G401.6 (cell line): Measurements from ENCODE around the gene RNF43.

Experiments
- FAIRE-seq: peaks from 2 replicates; lab custom pipeline; 2012; peaks lifted over from hg19 to GRCh38; lab: Jason Lieb, UNC

The RNF43 gene

DNA sequence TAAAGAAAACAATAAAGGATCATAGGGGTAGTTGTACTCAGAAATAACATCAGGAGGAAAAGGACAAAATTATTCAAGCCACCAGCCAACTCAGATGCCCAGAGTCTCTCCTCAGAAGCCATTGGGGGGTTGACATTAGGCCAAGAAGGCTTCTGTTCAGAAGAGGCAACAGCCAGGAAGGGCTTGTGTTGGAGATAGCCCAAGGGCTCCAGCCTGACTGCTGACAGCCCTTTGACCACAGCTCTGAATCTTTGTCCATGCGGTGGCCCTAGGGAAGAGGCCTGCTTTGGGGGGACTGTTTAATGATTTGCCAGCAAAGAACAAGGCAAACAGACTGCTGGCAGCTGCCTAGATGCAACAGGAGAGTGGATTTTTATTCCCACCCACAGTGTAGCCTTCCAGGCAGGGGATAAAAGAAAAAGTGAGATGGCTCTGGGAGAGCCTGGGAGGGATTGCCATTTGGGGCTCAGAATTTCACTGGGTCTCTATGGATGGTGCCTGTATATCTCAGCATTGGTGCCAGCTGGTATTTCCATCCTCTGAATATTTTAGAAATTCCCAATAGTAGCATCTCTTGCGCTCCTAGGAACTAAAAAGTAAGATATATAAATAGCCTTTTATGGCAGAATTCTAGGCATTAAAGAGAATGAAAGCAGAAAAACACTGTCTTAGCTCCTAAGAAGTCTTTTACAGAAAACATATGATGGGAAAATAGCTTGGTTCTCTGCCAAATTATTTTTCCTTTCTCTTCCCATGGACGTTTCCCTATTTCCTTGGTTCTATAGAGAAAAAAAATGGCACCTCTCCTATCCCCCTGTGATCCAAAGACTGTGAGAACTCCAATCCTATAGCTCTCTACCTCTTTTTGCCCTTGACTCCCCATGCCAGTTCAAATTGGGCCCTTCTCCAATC lies 36.0 kb downstream of the RNF43 start:
- FAIRE-seq, result no peak

DNA sequence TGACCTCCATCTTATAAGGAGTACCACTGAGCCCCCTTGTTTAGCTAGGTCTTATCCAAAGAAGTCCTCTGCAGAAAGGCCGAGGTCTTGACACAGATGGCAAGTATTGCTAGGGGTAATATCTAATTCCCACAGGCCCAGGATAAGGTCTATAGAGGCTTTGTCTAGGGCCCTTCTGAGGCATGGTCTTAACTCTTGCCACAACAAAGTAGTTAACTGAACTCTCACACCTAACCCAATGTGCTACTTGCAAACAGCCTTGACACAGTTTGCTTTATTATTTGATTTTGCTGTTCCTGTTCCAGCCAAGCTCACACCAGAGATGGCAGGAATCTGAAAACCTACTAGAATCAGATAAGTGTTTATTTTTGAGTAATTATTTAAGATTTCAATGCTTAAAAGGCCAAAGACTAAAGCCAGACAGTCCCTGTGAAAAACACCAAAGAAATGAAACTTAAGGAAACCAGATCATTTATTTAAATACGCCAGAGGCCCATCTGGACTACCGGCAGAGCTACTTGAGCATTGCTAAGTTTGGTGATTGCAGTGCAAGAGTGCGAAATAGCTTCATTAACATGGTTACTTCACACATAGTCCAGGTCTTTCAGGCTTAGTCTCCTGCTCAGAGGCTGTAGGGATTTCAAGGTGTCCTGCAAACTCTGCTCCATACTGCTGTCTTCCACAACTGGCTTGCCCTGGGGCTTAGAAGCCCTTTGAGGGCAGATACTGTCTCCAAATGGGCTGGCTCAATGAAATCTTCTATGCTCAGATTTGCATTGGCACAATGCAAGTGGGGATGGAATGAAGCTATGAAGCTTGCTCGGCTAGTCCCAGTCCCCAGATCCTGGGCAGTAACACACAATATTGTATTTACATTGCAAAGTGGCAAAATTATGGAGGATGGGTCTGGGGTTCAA lies 36.9 kb downstream of the RNF43 start:
- no peak for FAIRE-seq

DNA sequence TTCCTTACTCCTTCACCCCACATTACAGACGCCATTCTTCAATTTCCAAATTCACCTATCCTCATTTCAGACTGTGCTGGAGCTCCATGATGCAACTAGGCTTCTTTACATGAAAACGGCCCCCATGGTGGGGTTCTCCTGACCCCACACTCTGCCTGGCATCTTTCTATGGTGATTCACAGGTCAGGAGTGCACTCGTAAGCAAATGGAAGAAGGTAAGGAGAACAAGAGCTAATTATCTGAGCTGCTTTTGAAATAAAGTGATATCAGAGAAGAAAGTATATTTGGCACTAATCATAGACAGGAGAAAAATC lies 37.9 kb downstream of the RNF43 start:
- no peak for FAIRE-seq

DNA sequence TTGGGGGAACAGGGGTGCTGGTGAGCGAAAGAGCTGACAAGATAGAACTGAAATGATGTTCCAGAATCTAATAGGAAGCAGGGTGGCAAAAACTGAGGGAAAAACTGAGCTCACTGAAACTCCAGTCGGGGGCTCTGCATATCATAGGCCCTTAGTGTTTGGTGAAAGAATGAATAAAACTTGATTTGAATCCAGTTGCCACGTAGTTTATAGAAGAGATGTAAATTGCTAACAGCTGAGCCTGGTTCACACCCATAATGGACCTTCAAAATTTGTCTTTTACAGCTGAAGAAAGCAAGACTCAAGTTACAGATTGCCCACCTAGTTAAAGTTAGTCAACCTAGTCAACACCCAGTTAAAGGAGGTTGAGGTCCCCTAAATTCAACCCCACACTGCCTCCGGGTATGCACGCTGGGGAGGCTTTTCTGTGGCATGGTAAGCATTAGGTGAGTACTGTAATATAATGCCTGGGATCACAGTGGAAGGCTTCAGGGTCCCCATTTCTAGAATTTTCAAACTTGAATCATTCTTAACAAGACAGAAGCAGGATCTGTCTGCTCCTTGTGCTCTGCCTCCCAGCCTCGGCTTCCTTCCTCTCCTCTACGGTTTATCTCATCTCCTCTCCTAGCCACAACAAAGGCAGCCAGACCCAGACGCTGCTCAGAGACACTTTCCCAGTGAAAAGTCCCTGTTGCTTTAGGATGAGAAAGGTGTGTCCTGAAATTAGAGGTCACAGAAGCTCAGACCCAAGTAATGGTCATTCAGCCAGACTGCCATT lies 38.4 kb downstream of the RNF43 start:
- FAIRE-seq, result no peak

DNA sequence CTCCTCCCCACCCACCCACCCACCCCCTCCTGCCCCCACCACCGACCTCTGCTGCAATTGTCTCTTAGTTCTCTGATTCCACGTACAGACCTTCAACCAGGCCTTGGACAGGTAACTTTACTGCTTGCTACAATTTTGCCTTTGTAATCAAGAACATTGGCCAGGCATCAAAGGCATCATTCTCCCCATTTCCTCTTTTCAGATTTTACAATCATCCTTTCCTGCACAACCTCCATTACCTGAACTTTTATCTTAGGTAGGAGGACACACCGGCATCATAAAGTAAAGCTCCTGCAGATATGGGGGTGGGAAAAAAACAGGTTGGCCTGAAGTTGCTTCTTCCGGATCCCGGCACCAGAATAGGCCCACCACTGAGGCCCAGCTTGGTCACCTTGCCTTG lies 39.7 kb downstream of the RNF43 start:
- no peak for FAIRE-seq

DNA sequence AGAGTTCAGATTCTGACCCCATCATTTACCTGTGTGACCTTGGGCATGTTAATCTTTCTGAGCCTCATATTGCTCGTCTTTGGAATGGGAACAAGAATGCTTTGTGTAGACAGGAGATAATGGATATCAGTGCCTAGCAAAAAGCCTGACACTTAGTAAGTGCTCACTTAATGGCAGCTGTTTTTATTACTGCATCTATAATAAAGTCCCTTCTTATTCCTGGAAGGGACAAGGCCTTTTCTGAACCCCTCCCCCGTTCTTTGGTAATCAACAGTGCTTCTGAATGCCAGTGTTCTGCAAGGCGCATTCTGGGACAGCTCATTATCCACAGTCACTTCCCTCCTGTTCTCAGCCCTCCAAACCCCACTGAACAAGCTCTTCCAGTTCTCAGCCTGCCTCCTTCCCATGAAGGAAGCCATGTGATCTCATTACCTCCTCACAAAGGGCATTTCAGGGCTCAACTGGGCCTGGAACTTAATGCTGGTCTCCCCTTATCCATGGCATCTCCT lies 40.2 kb downstream of the RNF43 start:
- FAIRE-seq, result no peak

DNA sequence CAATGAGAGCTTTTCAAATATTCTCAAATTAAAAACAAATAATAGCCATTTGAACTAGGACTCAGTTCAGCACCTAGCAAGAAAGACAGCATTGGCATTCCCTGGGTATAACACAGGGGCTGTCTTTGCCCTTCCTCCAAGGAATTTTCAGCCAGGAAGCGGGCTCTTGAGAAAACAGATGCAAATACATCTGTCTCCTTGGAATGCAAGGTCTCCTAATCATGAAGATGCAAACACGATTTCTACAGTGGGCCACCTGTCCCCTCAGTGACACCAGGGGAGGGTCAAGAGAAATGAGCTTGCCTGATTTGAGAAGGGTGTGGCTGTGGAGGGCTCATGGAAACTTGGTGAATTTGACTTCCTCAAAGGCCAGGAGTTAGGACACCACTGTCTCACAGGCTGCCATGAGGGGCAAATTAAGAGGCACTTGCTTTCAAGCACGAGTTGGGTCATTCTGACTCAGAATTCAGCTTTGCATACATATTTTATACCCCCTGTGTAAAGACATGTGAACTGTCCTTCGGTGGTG lies 40.8 kb downstream of the RNF43 start:
- FAIRE-seq, result no peak

DNA sequence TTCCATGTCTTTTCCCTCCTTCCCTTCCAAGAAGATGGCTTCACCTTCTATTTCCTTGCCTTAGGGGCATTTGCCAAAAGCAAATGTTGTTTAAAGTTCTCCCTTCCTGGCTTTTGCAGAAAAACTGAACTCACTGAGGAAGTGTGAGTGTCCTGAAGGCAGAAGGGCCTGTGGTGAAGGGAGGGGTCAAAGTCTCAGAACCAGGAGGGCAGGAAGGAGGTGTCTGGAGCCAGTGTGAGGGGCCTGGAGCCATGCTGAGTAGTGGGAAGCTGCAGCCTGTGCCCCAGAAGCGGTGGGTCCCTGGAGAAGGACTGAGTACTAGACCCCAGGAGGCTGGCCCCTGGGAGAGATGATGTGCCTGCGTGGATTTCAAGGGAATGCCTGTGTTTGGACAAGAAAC lies 41.5 kb downstream of the RNF43 start:
- no peak for FAIRE-seq

DNA sequence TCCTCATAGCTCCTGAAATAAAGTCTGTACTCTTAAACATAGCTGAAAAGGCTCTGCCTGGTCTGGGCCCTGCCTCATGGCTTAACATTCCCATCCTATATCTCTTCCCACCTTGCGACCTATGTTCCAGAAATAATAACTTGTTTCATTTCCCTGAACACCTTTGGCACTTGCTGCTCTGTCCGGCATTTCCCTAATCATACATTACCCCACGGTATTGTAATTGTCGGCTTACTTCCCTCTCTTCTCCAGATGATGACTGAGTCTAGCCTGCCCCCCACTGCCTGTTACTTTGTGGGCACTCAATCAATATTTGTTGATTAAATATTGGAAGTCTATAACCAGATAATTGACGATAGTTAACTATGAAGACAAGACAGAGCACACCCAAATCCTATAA lies 42.1 kb downstream of the RNF43 start:
- FAIRE-seq, result no peak

DNA sequence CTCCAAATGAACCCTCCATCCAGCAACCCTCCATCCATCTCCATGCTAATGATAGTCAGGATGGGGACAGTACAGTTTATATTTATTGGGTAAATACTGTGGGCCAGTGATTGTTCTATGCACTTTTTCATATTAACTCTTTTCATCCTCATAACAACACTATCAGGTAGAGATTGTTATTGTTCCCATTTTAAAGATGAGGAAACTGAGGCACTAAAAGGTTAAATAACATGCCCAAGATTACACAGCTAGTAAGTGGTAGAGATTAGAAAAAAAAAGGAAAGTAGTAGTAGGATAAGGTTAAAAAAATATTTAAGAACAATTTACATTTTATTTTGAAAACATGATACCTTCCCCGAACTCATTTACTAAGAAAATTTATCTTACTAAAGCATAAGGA lies 43.4 kb downstream of the RNF43 start:
- no peak for FAIRE-seq

DNA sequence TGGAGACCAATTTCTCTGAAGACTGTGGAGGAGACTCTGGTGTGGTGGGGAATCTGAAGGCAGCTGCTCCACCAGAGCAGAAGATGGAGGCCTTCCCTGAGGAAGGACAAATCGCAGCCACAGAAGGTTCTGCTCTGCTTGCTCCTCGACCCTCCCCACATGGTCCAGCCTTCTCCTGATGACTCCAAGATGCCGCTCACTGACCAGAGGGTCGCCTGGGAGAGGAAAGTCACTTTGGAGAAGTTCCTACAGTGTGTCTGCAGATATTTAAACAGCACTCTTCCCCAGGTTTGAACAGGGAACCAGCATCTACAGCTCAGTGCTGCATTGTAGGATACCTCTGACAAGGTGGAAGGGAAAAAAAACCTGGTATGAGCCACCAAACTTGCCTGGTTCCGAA lies 44.3 kb downstream of the RNF43 start:
- FAIRE-seq, result no peak

DNA sequence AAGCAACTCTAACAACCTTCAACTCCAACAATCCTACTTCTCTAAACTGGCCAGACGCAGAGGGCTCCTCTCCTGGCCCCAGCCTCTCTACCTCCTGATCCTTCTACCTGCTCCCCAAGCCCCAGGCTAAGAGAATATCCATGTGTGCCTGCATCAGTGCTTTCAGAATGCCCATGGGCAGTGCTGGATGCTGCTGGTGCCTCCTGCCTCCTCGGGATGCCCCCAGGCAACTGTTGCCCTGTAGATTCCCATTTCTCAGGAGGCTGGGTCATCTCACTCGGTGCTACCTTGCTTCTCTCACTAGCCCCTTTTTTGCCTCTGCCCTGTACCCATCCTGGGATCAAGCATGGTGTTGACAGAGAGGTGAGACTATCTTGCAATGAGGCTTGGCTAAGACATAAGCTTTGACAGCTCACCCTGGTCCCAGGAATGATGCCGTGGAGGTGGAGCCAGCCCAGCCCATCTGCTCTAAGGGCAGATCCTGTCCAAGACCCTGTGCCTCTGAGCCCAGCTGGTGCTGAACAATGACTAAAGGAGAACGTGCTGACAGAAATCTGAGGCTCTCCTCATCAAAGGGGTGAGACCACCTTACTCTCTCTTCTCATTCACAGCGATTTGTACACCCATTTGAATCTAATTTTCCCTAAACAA lies 45.9 kb downstream of the RNF43 start:
- FAIRE-seq, result no peak

DNA sequence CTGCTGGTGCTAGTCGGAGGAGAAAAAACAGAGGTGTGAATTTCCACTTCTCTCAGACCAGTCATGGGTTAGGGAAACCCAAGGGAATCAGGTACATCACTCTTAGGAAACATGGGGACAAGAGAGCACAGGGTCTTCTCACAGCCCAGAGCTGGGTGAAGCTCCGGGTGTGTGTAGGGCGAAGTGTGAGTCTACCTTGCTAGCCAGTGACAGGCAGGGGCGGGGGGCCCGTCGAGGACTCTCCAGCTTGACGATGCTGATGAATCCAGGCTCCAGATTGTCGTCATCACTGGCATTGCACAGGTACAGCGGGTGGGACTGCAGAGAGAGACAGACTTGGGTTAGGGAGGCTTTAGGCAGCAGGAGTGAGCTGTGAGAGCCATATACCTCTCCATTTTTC lies 46.6 kb downstream of the RNF43 start:
- FAIRE-seq, result no peak

DNA sequence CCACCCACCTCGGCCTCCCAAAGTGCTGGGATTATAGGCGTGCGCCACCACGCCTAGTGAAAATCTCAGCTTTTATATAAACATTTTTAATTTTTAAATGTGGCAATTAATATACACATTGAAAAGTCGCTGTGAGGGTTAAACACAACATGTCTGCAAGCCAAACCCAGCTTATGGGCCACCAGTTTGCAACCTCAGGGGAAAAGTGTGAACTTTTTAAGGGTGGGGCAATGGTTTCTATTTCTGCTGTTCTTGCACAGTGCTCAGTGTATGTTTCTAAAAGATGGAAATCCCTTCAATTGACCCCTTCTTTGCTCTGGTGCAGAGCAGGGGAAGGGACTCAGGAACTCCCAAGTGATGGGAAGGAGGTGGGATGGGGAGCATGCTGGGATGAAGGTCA lies 47.0 kb downstream of the RNF43 start:
- no peak for FAIRE-seq

DNA sequence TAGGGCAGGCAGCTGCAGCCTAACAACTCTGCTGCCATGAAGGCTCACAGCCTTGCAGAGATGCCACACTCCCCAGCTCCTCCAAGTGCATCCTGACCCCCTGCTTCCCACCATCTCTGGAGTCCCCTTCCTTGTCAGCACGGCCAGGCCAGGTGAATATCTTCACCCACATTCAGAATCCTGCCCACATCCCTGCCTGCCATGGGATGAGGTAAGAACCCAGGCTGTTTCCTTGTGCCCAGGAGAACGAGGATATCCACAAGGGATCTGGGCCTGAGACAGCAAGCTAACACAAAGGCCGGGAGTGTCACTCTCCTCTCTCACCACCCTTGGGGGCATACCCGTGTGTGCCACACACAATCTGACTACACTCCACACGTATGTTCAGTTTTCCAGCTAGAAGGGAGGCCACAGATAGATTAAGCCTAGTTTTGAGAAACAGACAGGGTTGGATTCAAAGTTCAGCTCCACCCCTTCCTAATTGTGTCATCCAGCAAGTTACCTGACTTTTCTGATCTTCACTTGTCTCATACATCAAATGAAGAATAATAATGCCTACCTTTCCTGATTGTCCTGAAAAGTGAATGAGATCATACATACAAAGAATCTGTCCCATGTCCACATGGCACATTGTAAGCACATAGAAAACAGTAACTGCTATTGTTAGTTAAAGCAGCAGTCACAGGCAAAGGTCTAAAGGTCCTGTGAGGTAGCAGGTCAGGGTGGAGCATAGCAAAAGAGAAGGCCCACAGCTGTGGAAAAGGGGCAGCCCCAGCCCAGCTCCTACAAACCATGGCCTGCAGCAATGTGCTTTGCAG lies 47.9 kb downstream of the RNF43 start:
- FAIRE-seq, result no peak

DNA sequence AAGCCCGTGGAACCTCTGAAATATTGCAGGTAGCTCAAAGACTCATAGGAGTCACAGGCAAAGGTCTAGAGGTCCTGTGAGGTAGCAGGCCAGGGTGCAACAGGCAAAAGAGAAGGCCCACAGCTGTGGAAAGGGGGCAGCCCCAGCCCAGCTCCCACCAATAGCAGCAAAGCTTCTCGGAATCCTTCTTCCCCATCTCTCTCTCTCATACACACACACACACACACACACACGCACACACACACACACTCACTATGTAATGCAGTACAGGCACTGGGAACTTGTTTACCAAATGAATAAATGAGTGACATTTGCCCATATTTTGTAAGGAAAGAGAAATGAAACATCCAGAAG lies 48.5 kb downstream of the RNF43 start:
- no peak for FAIRE-seq
